GM12801 (cell line): Measurements from ENCODE around the gene SH3GL1.

Experiments
- TF ChIP-seq, protein P1 (sequence below): IDR thresholded peaks from one replicate; pipeline ENCODE4 v1.5.1; 2011; ENCODE audit warnings: control low read depth; ENCODE audit not compliant: insufficient read length; ENCODE audit errors: extremely low read depth

Gene SH3GL1

GRCh38 chr19:4367781-4368127 lies 32.6 kb downstream of the SH3GL1 start:
- TF ChIP-seq, protein P1, sequence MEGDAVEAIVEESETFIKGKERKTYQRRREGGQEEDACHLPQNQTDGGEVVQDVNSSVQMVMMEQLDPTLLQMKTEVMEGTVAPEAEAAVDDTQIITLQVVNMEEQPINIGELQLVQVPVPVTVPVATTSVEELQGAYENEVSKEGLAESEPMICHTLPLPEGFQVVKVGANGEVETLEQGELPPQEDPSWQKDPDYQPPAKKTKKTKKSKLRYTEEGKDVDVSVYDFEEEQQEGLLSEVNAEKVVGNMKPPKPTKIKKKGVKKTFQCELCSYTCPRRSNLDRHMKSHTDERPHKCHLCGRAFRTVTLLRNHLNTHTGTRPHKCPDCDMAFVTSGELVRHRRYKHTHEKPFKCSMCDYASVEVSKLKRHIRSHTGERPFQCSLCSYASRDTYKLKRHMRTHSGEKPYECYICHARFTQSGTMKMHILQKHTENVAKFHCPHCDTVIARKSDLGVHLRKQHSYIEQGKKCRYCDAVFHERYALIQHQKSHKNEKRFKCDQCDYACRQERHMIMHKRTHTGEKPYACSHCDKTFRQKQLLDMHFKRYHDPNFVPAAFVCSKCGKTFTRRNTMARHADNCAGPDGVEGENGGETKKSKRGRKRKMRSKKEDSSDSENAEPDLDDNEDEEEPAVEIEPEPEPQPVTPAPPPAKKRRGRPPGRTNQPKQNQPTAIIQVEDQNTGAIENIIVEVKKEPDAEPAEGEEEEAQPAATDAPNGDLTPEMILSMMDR: no peak

DNA sequence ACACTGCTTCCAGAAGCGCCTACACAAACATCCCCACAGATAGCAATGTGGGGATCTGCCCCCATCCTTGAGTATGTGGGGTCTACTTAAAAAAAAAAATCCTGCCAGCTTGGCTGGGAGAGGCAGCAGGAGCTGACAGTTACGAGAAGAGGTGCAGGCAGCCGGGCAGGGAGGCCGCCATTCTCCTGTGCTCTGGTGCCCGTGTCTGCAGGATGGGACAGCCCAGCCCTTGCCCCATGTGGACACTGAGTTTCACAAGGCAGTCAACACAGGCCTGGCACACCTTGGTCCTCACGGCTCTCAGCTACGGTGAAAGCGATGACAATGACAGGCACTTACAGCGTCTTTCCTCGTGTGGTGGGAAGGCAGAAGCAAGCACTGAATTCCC lies 33.0 kb downstream of the SH3GL1 start:
- TF ChIP-seq, protein P1: no peak

DNA sequence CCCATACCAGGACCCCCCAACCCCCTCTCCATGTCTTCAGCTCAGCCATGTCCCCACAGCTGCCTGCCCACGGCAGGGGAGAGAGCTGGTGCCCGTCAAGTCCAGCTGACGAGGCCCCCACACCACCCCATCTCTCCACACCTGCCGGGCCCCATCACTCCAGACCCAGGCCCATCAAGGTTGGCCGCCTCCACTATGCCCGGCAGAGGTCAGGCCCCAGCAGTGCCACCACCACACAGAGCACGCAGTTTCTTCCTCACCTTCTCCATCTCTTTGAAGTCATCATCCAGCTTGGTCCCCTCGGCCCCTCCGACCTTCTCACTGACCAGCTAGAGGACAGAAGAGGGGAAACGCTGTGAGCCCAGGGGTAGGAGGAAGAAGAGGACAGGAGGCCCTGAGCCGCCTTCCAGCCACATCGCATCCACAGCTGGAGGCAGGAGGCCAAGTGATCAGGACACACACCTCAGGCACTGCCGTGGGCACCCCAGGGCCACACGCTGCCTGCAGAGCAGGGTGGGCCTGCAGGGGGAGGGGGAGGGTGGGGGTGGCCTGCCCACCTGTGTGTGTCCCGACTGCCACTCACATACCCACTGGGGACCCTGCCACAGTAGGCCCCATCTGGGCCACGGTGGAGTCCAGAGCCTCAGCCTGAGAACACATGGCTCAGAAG lies 33.5 kb downstream of the SH3GL1 start:
- TF ChIP-seq, protein P1: no peak

GRCh38 chr19:4365791-4366665 lies 34.3 kb downstream of the SH3GL1 start:
- TF ChIP-seq, protein P1: no peak

DNA sequence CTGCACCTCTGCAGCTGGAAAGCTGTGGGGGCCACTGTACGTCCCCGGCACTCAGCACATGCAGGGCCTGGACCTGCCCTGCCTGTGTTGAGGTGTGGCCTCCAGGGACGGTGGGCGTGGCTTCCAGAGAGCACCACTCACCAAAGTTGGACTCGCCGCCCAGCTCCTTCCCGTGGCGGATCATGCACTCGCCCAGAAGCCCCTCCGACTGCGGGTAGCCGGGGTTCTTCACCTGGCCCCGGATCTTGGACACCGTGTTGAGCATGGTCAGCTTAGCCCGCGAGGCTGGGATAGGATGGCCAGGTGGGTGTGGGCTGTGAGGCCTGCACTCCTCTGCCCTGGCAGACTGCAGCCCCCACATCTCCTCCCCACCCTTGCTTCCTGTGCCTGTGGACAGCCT lies 35.0 kb downstream of the SH3GL1 start:
- TF ChIP-seq, protein P1: no peak

GRCh38 chr19:4363571-4364304 lies 36.6 kb downstream of the SH3GL1 start:
- TF ChIP-seq, protein P1: no peak
